Glomerular visceral epithelial cell (primary cell): ENCODE measurements around the gene PPP1R12A.
A peak's percentile ranks its signal among the peaks of the same experiment; 100 is the strongest.

Source experiments
- DNase-seq: peaks from one replicate; pipeline ENCODE4 v3.0.0-alpha.2; 2016; ENCODE audit errors: extremely low spot score

Gene PPP1R12A

DNA sequence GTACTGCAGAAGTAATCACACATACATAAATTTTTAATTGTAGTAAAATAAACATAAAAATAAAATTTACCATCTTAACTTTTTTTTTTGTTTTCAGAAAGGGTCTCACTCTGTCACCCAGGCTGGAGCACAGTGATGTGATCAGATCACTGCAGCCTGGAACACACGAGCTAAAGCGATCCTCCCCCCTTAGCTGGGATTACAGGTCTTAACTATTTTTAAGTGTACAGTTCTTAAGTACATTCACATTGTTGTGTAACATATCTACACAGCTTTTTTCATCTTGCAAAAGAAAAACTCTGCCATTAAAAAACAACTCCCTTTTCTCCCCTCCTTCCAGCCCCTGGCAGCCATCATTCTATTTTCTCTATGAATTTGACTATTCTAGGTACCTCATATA lies 92.3 kb downstream of the PPP1R12A start:
- DNase-seq, result no peak

DNA sequence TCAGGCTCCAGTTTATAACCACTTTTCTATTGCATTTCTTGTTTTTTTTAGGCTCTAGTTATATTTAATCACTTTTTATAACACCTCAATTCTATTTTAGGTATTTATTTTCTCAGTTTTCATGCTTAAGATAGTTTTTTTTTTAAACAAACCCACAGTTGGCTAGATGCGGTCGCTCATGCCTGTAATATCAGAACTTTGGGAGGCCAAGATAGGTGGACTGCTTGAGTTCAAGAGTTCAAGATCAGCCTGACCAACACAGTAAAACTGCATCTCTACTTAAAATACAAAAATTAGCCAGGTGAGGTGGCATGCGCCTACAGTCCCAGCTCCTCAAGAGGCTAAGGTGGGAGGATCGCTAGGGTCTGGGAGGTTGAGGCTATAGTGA lies 93.0 kb downstream of the PPP1R12A start:
- no peak for DNase-seq

DNA sequence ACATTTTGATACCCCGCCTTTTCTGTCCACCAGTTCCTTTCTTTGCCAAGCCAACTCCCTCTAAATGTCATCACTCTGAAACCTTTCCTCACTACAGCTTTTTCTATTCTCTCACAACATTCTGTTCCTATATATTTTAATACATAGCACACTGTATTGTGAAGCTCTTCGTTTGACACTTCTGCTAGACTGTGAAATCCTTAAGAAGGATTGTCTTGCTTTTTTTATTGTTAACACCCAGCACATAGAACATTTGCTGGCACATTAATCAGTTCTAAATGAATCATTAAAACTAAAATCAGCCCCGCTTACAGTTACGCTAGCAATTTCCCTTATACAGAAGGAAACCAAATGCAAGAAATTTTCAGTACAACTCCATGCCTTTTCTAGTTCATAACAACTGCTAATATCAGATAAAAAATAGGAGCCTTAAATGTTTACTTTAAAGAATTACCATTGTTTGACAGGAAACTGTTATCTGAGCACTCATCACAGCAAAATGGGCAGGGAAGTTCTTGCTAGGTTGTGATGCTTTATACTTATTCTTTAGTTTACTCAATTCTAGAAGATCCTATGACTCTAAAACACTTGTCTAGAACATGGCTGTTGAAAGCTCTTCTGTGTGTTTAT lies 93.5 kb downstream of the PPP1R12A start:
- no peak for DNase-seq

DNA sequence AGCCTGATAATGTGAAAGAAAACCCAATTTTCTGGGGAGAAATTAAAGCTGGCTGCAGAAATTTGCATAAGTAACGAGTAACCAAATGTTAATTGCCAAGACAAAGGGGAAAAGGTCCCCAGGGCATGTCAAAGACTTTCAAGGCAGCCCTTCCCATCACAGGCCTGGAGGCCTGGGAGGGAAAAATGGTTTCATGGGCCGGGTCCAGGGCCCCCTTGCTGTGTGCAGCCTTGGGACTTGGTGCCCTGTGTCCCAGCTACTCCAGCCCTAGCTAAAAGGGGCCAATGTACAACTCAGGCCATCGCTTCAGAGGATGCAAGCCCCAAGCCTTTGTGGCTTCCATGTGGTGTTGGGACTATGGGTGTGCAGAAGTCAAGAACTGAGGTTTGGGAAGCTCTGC lies 96.5 kb downstream of the PPP1R12A start:
- DNase-seq, result no peak

DNA sequence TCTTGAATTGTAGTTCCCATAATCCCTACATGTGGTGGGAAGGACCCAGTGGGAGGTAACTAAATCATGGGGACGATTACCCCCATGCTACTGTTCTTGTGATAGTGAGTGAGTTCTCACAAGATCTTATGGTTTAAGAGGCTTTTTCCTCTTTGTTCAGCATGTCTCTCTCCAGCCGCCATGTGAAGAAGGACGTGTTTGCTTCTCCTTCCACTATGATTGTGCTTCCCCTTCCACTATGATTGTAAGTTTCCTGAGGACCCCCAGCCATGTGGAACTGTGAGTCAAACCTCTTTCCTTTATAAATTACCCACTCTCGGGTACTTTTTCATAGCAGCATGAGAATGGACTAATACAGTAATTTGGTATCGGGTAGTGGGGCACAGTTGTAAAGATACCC lies 97.3 kb downstream of the PPP1R12A start:
- DNase-seq, result no peak

DNA sequence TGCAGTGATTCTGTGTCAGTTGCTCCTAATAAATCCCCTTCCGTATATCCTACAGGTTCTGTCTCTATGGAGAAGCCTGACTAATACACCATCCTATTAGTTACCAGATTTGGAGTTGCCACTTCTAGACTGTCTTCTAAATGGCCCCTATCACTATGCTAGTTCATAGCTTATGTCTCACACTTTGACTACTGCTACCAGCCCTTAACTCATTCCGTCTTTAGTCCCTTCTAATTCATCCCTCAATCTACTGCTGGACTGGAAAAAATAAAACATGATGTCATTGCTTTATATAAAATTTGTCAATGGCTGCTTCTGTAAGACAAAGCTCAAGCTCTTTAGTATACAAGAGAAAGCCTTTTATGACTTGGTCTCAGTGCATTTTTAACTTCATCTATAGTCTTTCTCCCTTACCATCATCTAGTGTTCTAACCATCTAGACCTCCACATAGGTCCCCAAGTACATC lies 99.5 kb downstream of the PPP1R12A start:
- no peak for DNase-seq

DNA sequence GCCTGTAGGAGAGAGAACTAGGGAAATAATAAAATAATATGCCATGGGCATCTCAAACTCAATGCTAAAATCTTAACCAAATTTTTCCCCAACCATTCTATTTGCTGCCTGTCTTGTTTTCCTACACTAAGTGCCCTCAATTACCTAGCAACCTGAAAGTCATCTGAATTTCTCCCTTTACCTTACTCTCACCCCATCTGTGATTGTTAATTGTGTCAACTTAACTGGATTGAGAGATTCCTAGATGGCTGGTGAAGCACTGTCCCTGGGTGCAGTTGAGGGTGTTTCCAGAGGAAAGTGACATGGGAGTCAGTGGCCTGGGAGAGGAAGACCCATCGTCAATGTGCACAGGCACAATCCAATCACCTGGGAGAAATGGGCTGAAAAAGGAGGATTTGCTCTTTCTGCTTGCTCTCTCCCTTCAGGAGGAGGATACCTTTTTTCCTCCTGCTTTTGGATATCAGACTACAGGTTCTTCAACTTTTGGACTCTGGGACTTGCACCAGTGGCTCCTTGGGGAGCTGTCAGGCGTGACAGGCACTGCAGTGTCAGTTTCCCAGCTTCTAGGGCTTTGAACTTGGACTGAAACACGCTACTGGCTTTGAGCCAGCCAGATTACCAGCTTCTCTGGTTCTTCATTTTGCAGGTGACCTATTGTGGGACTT lies 100.1 kb downstream of the PPP1R12A start:
- DNase-seq, result peak; percentile 7

DNA sequence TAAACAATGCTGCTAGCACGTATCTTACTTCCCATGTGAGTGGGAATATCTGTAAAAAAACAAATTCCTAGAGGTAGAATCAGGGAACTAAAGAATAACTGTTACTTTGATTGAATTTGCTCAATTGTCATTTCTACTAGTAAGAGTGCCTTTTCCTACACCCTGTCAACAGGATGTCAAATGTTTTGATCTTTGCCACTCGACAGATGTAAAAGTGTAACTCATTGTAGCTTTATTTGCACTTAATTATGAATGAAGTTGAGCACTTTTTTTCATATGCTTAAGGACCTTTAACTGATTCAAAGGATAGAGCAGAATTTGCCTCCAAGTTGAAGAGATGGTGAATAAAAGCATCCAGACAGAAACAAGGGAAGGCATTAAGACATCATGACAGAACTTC lies 104.5 kb downstream of the PPP1R12A start:
- DNase-seq, result no peak

DNA sequence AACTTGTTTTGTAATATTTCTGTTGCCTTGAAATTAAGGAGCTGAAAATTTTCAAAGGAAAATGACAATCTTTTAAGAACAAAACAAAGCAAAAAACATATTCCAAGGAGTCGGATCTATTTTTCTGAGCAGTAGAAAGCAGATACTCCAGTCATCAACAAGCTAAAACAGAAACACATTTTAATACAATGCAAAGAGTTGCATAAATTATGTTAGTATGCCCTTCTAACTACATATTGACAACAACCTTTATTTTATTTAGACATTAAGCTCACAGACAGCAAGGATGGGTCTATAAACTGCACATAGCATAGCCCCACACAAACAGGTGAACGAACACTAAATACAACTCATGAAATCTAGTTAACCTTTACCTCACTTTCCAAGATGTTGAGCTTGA lies 106.0 kb downstream of the PPP1R12A start:
- DNase-seq, result no peak

DNA sequence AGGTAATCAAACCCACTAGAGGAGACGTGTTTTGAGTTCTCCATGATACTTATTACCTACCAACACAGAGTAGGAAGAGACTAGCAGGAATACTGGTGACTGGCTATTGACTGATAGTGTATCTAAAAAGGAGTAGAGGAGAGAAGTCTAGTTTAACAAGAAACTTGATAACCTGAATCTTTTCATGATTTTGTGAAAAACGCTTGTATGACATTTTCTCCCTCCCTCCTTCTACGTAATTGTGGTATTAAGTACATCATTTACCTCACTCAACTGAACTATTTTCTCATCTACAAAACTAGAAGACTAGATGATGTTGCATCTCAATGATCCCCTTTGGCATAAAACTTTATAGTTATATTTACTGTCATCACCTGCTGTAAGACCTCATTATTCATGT lies 107.4 kb downstream of the PPP1R12A start:
- no peak for DNase-seq

DNA sequence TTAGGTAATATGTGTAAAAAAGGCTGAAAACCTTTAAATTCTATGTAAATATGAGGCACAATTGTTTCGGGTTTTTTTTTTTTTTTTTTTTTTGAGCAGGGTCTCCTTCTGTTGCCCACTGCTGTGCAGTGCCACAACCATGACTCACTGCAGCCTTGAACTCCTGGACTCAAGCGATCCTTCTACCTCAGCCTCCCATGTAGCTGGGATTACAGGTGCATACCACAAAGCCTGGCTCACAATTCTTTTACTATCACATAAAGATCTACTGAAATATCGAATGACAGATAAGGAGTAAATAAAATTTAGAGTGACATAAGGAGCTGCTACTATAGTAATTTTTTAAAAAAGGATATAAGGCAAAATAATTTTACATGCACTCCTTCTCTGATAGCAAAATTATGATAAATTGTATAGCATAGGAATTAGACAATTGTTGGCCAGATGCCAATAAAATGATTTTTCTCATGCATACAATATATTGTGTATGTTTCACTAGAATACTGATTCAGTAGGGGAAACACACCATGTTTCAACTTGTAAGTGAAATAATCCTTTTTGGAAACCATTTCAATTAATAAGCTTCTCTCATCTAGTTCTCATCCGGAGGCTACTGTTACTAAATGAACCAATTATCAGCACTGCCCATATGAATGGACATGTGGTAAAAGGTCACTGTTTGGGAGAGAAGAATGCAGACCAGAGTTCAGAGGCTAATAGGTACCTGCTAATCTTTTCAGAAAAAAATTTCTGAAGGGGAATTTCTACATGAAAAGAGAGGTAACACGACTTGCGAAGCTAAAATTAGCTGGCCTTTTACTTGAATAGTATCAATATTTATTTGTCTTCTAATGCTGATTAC lies 108.4 kb downstream of the PPP1R12A start:
- no peak for DNase-seq

DNA sequence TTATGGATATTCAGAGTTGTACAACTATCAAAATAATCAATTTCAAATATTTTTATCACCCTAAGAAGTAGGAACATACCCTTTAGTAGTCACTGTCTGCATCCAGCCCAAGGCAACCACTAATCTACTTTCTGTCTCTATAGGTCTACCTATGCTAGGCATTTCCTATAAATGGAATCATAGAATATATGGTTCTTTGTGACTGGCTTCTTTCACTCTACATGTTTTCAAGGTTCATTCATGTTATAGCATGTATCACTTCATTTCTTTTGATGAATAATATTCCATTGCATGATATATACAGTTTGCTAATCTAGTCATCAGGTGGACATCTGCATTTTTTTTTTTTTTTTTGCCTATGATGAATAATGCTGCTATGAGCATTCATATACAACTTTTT lies 112.4 kb downstream of the PPP1R12A start:
- DNase-seq, result no peak

DNA sequence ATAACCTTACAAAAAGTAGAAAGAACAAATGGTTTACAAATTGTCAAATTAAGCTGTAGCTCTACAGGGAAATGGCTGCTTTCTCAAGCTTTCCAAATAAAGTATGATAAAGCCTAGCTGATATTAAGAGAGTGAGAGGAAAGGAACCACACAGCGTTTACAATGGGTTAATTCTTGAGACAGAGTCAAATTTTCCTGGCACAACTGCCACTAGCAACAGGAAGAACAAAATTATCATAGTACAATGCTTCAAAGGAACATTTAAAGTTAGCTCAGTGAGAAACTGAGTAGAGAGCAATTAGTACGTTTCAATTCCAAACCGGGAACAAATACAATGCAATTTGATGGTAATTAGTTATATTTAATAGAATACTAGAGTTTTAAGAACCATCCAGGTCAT lies 116.0 kb downstream of the PPP1R12A start:
- no peak for DNase-seq

DNA sequence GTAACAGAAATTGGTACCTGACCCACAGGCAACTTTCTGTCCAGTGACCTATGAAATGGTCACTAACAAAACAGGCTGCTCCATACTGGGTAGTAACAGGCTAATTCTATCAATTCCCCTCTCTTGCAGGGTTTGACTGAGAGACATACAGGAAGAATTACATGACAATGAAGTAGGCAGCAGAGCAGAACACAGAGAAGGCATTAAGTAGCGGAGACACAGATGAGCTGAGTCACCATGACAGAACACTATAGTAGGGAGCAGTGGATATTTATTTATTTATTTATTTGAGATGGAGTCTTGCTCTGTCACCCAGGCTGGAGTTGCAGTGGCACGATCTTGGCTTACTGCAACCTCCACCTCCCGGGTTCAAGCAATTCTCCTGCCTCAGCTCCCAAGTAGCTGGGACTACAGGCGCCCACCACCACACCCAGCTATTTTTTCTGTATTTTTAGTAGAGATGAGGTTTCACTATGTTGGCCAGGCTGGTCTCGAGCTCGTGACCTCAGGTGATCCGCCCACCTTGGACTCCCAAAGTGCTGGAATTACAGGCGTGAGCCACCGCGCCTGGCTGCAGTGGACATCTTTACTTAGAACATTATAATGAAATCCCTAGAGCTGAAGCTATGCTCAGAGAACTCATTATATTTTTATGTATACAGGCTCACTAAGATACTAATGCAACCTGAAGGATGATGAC lies 150.4 kb downstream of the PPP1R12A start:
- DNase-seq, result peak; percentile 64

DNA sequence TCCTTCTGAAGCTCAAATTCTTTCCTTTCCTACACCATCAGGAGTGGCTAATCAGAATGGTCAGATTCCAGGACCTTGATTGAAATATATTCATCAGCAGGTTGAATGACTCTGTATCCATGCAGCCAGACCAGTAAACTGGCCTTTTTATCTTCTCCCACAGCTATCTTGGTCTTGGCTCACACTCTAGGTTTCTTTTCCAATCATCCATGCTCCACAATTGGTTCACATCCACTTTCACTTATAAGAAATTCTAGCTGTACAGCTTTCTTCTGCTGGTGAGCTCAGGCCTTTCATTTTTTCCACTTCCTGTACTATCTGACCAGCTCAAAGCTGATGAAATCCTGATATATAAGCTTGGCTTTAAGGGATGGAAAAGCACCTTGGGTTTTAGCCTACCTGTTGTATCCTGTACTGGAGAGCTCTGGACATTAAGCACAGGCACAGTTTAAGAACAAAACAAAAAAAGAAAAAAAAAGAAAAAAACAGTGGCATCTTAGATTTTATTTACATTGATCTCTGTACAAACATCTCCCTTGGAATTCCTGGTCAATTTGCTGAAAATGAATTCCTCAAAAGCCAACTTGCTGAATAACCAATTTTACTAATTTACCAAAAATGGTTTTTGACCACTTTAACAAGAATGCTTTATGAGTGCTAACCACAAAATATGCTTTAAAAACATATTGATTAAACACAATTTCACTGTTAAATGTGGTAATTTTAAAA lies 152.6 kb downstream of the PPP1R12A start:
- DNase-seq, result no peak

DNA sequence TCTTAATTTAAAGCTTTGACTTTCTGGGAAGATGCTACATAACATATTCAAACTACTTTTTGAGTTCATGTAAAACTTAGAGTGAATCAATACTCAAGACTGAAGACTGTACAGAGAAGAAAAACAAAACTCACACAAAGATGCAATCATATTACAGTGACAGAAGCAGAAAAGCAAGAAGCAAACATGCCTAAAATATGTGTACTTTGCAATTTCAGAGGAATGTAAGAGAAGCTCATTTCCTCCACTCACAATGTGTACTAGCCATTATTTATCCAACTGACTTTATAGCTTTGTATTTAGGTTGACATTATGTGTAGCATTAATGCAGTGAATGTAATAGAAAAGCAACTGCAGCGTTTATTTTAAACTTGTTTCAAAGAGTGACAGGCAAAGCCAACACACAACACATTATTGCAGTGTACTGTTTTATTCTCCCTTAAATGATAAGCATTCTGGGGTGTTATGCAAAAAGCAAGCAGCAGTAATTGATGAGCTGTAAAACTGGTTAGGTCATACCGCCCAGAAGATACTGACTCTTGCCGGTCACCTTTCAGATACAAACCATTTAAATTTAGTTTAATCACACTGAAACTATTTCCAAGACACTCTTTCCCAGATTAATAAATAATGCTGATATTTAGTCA lies 156.0 kb downstream of the PPP1R12A start:
- DNase-seq, result no peak

DNA sequence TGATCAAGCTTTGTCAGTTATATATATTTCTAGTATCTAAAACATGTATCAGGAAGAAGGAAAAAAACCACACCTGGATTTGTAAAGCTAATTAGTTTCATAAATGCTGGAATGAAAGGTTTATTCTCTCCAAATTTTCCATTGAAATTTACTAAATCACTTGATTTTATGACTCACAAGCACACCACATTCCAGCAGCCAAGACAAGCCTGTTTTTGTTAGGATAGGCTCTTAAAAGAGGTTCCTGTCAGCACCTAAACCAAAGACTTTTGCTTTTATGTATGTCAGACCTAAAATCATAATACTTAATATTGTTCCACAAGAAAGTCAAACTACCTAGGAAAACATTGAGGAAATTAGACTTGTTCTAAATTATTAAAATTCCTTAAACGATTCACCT lies 158.8 kb downstream of the PPP1R12A start:
- DNase-seq, result no peak

DNA sequence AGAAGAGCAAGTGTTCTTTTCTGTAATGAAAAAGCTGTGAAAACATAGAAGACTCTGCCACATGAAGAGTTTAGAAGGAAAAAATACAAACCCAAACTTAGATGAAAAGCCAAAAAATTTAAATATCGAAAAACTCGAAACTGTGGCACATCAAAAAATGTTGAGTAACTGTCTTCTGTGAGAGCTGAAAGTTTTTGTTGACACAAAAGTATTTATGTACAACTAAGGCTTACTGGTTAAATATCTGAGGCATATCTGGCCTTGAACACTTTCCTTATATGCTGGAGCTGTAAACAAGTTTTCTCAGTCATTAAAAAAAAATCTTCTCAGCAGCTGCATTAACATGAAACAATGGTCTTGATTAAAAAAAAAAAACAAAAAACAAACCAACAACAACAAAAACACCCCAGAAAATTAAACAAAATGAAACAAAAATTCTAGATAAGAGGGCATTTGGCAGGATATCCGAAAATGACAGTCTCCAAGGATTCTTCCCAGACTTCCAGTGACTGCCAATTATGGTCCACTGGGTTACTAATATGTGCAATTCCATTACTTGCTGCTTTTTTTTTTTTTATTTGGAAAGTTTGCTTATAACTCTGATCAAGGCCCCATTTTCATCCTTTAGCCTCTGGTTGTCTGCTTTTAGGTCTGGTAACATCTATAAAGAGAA lies 159.4 kb downstream of the PPP1R12A start:
- no peak for DNase-seq

DNA sequence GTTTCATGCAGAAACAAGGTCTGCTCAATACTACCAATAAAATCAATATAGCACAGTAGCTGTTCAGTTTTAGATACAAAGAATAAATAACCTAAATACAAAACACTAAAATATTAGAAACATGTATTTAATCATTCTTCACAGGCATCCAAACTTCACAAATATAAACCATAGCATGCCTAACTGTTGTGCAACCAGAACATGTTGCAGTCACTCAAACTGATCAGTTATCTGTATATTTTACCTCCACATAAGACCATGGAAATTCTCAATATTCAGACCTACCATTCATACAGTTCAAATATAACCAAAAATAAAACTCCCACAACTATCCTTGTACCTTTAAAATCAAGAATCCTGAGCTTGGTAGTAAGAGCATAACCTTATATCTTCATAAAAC lies 161.0 kb downstream of the PPP1R12A start:
- no peak for DNase-seq

DNA sequence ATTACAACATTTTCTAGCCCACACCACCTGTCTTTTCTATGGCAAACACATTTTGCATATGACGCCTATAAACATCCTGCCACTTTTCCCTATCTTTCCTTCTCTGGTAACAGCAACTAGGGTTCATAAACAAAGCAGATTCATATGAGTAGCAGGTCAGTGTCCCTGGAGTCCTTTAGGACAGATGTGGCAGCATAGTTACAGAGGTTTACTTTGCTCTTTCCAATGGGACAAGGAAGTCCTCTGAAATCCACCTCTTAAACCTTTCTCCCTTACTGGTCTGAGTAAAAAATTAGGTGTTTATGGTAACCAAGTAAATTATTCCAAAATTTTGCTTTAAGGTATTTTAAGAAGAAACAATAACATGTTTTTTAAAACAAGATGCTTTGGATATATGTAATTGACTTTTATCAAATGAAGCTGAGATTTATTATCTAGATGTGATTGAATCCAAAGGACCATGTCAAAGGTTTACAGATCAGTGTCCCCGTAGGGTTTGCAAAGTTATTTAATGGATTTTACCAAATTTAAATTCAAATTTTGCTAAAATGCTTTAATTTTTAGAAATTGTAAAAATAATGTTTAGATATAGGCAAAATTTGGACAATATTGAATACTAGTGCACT lies 164.9 kb downstream of the PPP1R12A start:
- no peak for DNase-seq
